GM06990 (cell line): Measurements from ENCODE around the gene ABCA4.

ENCODE experiments used
- DNase-seq: peaks from one replicate; pipeline ENCODE4 v3.0.0-alpha.2; 2011; ENCODE audit not compliant: insufficient read length; ENCODE audit errors: extremely low read depth
- H3K27me3 ChIP-seq: replicated peaks from 2 replicates; pipeline ENCODE4 v1.6.0; 2011; ENCODE audit warnings: low read length; ENCODE audit not compliant: control insufficient read depth, insufficient read depth
- H3K36me3 ChIP-seq: 2 replicates; pipeline ENCODE4 v1.5.1; 2011; ENCODE audit warnings: low read length; ENCODE audit not compliant: control insufficient read depth, insufficient read depth
- H3K4me3 ChIP-seq: replicated peaks from 2 replicates; pipeline ENCODE4 v1.5.1; 2011; ENCODE audit warnings: low read depth, mild to moderate bottlenecking, control low read depth, low read length
- TF ChIP-seq, protein P1 (sequence below): IDR thresholded peaks from 2 replicates; pipeline ENCODE4 v1.5.1; 2011; ENCODE audit warnings: low read length, control low read depth, mild to moderate bottlenecking, inconsistent platforms; ENCODE audit not compliant: insufficient read depth, poor library complexity, severe bottlenecking

The ABCA4 gene

DNA sequence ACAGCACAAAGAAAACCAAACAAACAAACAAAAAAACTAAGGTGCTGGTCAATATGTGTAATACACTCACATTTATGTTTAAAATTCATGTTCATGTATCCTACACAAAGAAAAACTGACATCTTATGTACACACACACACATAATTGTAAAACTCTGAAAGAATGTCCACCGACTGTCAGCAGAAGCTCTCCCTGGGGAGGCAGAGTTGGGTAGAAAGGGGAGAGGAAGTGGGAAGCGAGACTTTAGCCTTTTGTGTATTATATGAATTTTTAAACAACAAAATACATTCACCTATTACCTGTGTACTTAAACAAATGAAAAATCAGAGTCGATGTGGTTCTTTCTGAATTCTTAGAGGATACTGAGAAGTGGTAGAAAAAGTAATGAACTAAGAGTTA is 88.3 kb downstream of the ABCA4 start:
- Histone ChIP-seq H3K4me3 (no peak overlapping the region), H3K27me3 (no peaks in the 10 kb centered on the region), H3K36me3 (no peaks in the 10 kb centered on the region)
- TF ChIP-seq, protein P1, sequence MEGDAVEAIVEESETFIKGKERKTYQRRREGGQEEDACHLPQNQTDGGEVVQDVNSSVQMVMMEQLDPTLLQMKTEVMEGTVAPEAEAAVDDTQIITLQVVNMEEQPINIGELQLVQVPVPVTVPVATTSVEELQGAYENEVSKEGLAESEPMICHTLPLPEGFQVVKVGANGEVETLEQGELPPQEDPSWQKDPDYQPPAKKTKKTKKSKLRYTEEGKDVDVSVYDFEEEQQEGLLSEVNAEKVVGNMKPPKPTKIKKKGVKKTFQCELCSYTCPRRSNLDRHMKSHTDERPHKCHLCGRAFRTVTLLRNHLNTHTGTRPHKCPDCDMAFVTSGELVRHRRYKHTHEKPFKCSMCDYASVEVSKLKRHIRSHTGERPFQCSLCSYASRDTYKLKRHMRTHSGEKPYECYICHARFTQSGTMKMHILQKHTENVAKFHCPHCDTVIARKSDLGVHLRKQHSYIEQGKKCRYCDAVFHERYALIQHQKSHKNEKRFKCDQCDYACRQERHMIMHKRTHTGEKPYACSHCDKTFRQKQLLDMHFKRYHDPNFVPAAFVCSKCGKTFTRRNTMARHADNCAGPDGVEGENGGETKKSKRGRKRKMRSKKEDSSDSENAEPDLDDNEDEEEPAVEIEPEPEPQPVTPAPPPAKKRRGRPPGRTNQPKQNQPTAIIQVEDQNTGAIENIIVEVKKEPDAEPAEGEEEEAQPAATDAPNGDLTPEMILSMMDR: no peak
- DNase-seq: no peak

DNA sequence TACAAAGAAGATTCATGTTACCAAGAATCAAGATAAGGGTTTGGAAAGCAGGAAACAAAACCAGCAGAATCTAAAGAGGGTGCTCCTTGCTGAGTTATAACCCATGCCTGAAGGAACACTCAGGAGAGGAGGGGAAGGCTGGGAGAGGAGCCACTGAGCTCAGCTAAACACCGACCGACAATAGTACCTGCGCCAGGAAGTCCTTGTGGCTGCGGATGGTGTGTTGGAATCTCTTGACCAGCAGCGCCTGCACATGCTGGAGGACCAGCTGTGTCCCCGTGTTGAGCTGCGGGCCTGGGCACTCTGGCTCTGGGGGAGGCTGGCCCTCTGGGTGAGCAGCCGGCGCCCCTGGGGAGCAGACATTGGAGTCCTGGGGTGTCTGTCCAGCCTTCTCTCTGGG is 89.4 kb downstream of the ABCA4 start:
- H3K36me3 ChIP-seq: no peaks in the 10 kb centered on the region
- TF ChIP-seq, protein P1: no peak
- no peak for DNase-seq

DNA sequence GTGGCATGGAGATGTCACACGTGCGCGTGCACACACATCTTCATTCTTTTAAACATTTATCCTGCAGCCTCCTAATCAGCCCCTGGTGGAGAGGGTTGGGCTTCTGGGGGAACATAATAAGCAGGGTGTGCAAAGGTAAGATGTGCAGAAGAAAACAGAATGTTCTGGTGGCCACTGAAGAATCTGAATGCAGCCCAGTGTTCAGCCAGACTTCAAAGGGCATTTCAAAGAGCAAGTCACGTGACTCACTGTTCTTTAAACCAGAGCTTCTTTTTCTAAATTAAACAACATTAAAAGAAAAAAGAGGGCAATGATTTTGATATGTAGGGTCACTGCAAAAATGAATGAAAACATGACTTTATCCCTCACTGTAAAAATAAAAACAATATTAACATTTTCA is 89.8 kb downstream of the ABCA4 start:
- Histone ChIP-seq H3K4me3 (no peak overlapping the region), H3K36me3 (no peaks in the 10 kb centered on the region), H3K27me3 (no peaks in the 10 kb centered on the region)
- TF ChIP-seq, protein P1: no peak
- no peak for DNase-seq

More for the DNA sequence above, 89.4 kb downstream of the ABCA4 start:
- no peak overlapping the region for H3K4me3 ChIP-seq
- H3K27me3 ChIP-seq: no peaks in the 10 kb centered on the region

DNA sequence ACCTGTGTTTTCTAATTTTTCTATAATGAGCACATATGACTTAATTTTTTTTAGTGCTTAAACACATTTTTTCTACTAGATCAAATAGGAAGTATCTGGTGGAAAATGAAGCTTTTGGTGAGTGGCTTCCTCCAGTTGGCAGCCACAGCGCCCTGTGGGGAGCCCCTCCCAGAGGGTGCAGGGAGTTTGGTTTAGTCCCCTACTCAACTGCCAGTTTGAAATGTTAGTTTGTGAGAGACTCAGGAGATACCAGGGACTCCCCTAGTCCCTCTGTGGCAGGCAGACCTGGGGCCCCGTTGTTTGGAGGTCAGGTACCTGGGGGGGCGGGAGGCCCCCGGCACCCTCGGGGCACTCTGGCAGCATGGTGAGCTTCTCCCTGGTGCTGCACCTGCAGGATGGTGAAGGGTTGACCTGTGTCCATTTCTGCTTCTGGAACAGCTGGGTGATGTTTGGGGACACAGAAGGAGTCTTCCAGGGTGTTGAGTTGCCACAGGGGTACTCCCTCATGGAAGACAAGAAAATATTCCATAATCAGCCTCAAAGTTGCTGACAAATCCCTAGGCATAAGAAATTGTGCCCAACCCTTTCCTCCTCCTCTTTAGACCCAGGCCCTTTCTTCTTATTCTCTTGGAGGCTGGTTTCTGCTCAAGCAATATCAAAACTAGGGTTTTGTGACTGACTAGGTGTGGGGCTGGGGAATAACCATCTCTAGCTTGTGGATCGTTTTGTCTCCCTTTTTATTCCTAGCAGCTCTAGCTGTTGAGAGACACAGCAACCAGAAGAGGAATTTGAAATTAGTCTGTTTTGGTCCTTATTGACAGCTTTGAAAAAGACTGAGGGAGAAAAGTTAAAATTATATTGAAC is 91.6 kb downstream of the ABCA4 start:
- no peaks in the 10 kb centered on the region; the same call in 1 of the 2 replicates for H3K27me3 ChIP-seq
- no peaks in the 10 kb centered on the region for H3K36me3 ChIP-seq
- no peak for DNase-seq
- TF ChIP-seq, protein P1: no peak
- no peak overlapping the region for H3K4me3 ChIP-seq

DNA sequence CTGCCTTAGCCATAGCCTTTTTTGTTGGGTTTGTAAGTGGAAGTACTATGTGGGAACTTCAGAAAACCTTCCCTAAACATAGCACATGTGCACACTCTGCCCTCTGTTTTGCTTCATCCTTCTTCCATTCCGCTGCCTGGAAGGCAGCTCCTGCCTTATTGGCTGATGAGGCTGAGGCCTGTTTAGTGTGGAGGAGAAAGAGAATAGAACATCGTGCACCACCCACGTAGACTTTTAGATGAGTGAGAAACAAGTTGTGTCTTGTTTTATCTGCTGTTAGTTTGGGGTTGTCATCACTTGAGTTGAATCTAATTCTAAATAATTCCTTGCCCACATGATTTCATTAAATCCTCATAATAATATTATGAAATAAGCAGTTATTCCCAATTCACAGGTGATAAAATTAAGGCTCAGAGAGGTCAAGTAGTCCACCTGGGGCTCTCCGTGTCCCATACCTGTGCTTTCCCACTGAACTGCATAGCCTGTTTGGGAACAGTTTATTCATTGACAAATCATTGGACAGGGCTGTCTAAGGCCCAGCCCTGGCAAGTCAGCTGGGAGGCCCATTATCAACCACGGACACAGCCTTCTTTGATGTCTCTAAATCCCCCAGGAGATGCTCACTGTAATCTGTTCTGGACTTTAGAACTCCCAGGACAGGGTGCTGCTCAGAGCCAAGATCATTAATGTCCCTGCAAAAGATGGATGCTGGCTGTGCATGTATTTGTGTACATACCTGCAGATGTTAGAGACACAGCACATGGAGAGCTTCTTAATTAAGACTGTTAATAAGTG is 93.0 kb downstream of the ABCA4 start:
- Histone ChIP-seq H3K27me3 (no peaks in the 10 kb centered on the region; the same call in 1 of the 2 replicates), H3K4me3 (no peak overlapping the region), H3K36me3 (no peaks in the 10 kb centered on the region)
- no peak for DNase-seq
- TF ChIP-seq, protein P1: no peak
